Ascending aorta (tissue), 2 donors: Measurements from ENCODE around the gene ZBTB7C. TPM values are rescaled to one million over a fixed set of nuclear protein-coding genes. Genes with fewer than 3 reads are reported as not detected.
A peak's percentile ranks its signal among the peaks of the same experiment; 100 is the strongest.

Experiments used
- DNase-seq, 2 donors: peaks; one replicate each; pipeline ENCODE4 v3.0.0-alpha.2; 2019; ENCODE audit warnings: low spot score in 2 of 2
- H3K27ac ChIP-seq, 2 donors: fragments of 200-600 bp; sonication (generic); one replicate each; pipeline ENCODE4 v1.5.1; 2016 to 2017; ENCODE audit warnings: mild to moderate bottlenecking in 1 of 2
- H3K27me3 ChIP-seq: fragments of 200-600 bp; sonication (generic); one replicate; pipeline ENCODE4 v1.5.1; 2017
- H3K36me3 ChIP-seq, 2 donors: fragments of 200-600 bp; sonication (generic); one replicate each; pipeline ENCODE4 v1.5.1; 2016
- H3K4me1 ChIP-seq, 2 donors: fragments of 200-600 bp; sonication (generic); one replicate each; pipeline ENCODE4 v1.5.1; 2016 to 2017; ENCODE audit warnings: mild to moderate bottlenecking in 1 of 2
- H3K4me3 ChIP-seq, 2 donors: fragments of 200-600 bp; sonication (generic); one replicate each; pipeline ENCODE4 v1.5.1; 2016 to 2017; ENCODE audit warnings: mild to moderate bottlenecking in 1 of 2
- H3K9me3 ChIP-seq, 2 donors: fragments of 200-600 bp; sonication (generic); one replicate each; pipeline ENCODE4 v1.5.1; 2016
- intact Hi-C: fragments of 100-400 bp; cut with DNase I; formaldehyde crosslinking; loops from one replicate; pipeline ENCODE4 v1.15.1; 2023
- total RNA-seq: library from RNA; depleted of rRNA; stranded (reverse); fragments of >200 nt; gene quantifications from one replicate; pipeline ENCODE4 v1.1.0, GENCODE V29; 2016
- TF ChIP-seq, protein P1 (sequence below), 3 experiments: fragments of 200-600 bp in 2 of 3; fragments of 450-650 bp in 1 of 3; sonication (generic) in 2 of 3; IDR thresholded peaks; one replicate each; pipeline ENCODE4 v1.5.1; 2016 to 2019; ENCODE audit warnings: antibody characterized with exemption in 3 of 3, mild to moderate bottlenecking in 1 of 3, moderate library complexity in 1 of 3

ZBTB7C gene
- total RNA-seq, 1 donor from 2014 or later = 8.1 TPM

DNA sequence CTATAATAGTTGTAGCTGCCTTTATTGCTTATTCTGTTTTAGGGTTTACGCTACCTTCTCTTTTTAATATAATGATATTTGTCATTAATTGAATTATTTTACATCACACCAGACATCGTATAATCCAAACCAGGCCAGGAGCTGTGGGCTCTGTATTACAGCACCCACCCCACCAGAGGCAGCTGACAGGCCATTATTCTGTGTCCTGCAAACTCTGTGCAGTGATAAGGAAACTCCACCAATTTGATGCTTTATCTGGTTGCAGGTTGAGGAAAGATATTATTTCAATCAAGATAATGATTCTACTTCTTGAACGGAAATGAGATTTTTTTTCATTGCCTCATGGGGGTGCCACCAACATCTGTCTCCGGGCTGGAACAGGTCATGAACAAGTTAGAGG, 227.3 kb downstream of the ZBTB7C start:
- no peak for DNase-seq
- TF ChIP-seq, protein P1, sequence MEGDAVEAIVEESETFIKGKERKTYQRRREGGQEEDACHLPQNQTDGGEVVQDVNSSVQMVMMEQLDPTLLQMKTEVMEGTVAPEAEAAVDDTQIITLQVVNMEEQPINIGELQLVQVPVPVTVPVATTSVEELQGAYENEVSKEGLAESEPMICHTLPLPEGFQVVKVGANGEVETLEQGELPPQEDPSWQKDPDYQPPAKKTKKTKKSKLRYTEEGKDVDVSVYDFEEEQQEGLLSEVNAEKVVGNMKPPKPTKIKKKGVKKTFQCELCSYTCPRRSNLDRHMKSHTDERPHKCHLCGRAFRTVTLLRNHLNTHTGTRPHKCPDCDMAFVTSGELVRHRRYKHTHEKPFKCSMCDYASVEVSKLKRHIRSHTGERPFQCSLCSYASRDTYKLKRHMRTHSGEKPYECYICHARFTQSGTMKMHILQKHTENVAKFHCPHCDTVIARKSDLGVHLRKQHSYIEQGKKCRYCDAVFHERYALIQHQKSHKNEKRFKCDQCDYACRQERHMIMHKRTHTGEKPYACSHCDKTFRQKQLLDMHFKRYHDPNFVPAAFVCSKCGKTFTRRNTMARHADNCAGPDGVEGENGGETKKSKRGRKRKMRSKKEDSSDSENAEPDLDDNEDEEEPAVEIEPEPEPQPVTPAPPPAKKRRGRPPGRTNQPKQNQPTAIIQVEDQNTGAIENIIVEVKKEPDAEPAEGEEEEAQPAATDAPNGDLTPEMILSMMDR (IDR thresholded peaks at IDR 0.05) = no peak
- intact Hi-C loops = no loop called here

DNA sequence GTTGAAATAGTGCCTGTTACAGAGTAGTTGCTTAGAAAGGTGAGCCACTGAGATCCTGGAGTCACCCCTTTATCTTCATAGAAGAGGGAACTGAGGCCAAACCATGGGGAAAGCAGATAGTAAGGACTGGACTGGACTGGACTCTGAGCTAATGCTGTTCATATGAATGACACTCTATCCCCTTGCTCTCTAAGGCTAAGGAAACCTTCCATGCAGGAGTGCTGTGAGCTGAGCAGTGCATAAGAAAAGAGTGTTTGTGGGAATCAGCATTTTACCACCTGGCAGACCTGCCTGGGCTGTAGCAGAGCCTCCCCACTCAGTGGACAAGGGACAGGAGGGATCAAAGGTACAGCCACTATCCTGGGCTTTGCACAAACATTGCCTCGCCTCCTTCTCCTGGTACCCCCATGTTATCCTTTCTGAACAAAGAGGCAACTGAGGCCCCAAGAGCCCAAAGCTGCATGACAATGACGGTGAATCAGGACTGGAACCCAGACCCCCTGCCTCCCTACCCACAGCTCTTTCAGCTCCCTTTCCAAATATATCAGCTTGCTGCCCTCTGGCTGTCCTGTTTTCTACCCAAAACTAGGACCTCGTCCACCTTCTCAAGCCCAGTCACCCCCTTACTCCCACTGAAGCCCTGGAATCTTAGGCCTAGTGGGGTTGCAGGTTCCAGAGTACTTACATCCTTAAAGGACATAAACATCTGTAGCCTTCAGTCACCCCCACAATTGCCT, 227.9 kb downstream of the ZBTB7C start:
- intact Hi-C loops = no loop called here
- TF ChIP-seq, protein P1 (IDR thresholded peaks at IDR 0.05) = no peak
- no peaks in the 10 kb centered on the region for H3K4me1 ChIP-seq

More for the DNA sequence above, 227.3 kb downstream of the ZBTB7C start:
- H3K4me1 ChIP-seq = no peaks in the 10 kb centered on the region
- no peaks in the 10 kb centered on the region for H3K27me3 ChIP-seq
- H3K27ac ChIP-seq = no peak overlapping the region
- H3K4me3 ChIP-seq = no peak overlapping the region
- H3K9me3 ChIP-seq = no peaks in the 10 kb centered on the region
- H3K36me3 ChIP-seq = no peaks in the 10 kb centered on the region

DNA sequence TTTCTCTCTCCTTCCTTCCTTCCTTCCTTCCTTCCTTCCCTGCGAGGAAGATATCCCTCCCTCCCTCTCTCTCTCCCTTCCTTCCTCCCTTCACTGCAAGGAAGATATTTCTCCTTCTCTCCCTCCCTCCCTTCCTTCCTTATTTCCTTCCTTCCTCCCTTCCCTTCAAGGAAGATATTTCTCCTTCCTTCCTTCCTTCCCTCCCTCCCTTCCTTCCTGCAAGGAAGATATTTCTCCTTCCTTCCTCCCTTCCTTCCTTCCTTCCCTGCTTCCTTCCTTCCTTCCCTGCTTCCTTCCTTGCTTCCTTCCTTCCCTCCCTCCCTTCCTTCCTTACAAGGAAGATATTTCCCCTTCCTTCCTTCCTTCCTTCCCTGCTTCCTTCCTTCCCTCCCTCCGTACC, 229.5 kb downstream of the ZBTB7C start:
- no peak overlapping the region for H3K4me3 ChIP-seq
- H3K9me3 ChIP-seq = no peaks in the 10 kb centered on the region
- DNase-seq = no peak
- intact Hi-C loops = no loop called here
- TF ChIP-seq, protein P1 (IDR thresholded peaks at IDR 0.05) = no peak
- H3K36me3 ChIP-seq = no peaks in the 10 kb centered on the region
- no peak overlapping the region for H3K27ac ChIP-seq
- no peaks in the 10 kb centered on the region for H3K4me1 ChIP-seq
- no peaks in the 10 kb centered on the region for H3K27me3 ChIP-seq

More for the DNA sequence above, 227.9 kb downstream of the ZBTB7C start:
- H3K27me3 ChIP-seq = no peaks in the 10 kb centered on the region
- no peaks in the 10 kb centered on the region for H3K9me3 ChIP-seq
- no peaks in the 10 kb centered on the region for H3K36me3 ChIP-seq
- no peak overlapping the region for H3K4me3 ChIP-seq
- no peak overlapping the region for H3K27ac ChIP-seq
- DNase-seq = no peak

DNA sequence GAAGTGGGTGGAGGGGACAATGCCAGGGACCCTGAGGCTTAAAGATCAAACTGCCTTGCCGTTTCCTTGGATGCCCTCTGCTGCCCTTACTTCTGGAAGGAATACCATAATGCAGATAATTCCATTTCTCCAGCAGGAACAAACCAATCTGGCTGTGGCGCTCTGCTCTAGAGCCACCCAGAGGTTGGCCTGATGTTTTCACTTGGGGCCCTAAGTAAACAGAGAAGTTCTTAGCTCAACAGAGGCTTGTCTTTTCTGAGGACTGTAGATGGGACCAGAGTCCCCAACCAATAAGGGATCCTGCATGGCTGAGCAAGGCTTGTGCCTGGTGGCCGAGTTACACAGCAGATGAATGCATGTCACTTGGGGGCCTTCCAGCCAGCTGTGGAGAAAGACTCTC, 230.2 kb downstream of the ZBTB7C start:
- Histone ChIP-seq H3K4me3 (no peak overlapping the region), H3K9me3 (no peaks in the 10 kb centered on the region), H3K27ac (no peak overlapping the region), H3K27me3 (no peaks in the 10 kb centered on the region), H3K4me1 (no peaks in the 10 kb centered on the region), H3K36me3 (no peaks in the 10 kb centered on the region)
- DNase-seq = no peak
- TF ChIP-seq, protein P1 (IDR thresholded peaks at IDR 0.05) = no peak
- intact Hi-C loops = no loop called here

DNA sequence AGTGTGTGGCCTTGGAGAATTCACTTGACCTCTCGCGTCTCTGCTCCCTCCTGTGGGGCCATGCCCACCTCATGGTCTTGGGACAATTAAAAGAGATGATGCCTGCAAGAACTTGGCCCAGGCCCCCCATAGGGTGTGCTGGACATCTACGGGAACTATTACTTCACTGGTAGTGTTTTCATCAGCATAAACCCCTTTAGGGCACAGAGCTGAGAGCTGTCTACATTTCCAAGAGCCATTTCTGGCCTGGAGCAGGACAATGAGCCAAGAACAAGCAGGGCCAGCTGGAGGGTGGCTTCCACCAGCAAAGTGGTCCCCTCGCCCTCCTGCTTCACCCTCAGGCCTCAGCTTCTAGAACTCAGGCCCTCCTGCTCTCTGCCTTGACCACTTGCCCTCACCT, 232.3 kb downstream of the ZBTB7C start:
- peak in 1 of 2 donors; percentile 28 for DNase-seq
- intact Hi-C loops = no loop called here
- no peak overlapping the region for H3K4me3 ChIP-seq
- no peaks in the 10 kb centered on the region for H3K4me1 ChIP-seq
- H3K27me3 ChIP-seq = no peaks in the 10 kb centered on the region
- H3K9me3 ChIP-seq = no peaks in the 10 kb centered on the region
- H3K27ac ChIP-seq = no peak overlapping the region
- TF ChIP-seq, protein P1 (IDR thresholded peaks at IDR 0.05) = no peak
- H3K36me3 ChIP-seq = no peaks in the 10 kb centered on the region
